Measurements from ENCODE around the gene CCS. TPM values are rescaled to one million over a fixed set of nuclear protein-coding genes. Genes with fewer than 3 reads are reported as not detected.
A peak's percentile ranks its signal among the peaks of the same experiment; 100 is the strongest.
"Not testable (repeated sequence)": the region's sequence is repeated elsewhere in the genome, so short reads cannot be mapped to it uniquely, and the experiment has no call there.

CCS gene, protein sequence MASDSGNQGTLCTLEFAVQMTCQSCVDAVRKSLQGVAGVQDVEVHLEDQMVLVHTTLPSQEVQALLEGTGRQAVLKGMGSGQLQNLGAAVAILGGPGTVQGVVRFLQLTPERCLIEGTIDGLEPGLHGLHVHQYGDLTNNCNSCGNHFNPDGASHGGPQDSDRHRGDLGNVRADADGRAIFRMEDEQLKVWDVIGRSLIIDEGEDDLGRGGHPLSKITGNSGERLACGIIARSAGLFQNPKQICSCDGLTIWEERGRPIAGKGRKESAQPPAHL
- total RNA-seq (10 to 100 TPM; 32.8 to 50.4 (median 40.8) TPM), polyA plus RNA-seq (100 to 1,000 TPM in 2 of 3 donors, 10 to 100 TPM in 1; 91.3 to 161 (median 145) TPM)
- long read RNA-seq, donor 1, transcript CCS-208 (8 exons, 1,430 nt): major isoform, 8 of 19 reads
- long read RNA-seq, donor 1, partial matches to known transcripts: 6 of 19 reads
- long read RNA-seq, donor 1, other reads (novel, unspliced or antisense): 0 of 19 reads
- long read RNA-seq, donor 2, transcript CCS-205 (7 exons, 1,196 nt): minor isoform, 5 of 26 reads
- long read RNA-seq, donor 2, transcript CCS-208 (8 exons, 1,430 nt): major isoform, 17 of 26 reads
- long read RNA-seq, donor 2, partial matches to known transcripts: 0 of 26 reads
- long read RNA-seq, donor 2, other reads (novel, unspliced or antisense): 0 of 26 reads

DNA sequence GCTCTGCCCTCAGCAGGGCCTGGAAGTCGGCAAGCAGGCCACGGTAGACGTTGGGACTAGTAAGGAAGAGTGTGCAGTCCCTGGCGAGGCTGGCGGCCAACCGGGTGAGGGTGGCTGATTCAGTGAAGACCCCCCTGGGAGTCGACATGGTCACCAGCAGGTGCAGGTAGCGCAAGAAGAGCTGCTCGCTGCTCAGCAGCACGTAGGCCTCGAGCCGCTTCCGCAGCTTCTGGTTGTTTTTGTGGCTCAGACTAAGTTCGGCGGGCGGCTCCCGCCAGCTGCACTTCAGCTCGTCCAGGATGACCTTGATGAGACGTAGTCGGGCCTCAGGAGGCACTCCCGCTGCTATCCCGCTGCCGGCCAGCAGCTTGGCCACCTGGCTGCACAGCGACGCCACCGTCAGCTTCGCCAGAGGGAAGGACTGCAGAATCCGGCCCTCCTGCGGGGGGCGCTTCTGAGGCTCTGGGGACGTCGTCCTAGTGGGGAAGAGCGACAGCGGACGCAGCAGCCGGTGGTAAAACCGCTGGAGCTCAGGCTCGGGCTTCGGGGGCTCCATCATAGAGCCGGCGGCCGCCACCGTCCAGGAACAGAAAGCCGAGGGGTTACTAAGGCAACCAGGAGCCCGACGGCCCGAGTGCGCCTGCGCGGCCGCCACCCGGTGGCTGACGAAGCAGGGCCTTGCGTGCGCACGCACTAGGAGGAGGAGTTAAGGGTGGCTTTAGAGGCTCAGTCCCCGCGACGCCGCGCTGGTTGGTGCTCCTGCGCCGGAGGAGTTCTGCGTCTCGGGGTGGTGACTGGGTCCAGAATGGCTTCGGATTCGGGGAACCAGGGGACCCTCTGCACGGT lies at the start of gene CCS, which contains the start of gene CCDC87:
Gene CCS (plus strand): TSS at position 729 of the 846 bp plus-strand sequence. CDS start 77 bp downstream, at position 806.
Gene CCDC87 (minus strand): TSS at position 607 of the 846 bp plus-strand sequence. CDS start 48 bp downstream, at position 559.
- Histone ChIP-seq H3K27me3 (replicated peaks in 1 of 7) (no peaks in the 10 kb centered on the region), H3K36me3 (no peaks in the 10 kb centered on the region), H3K27ac (peak within 1 kb of the TSS; percentile 68 to 92 (median 88)), H3K4me1 (peaks cover 18 to 45% (median 40%) of the 10 kb centered on the region in 6 donors), H3K9me3 (no peaks in the 10 kb centered on the region), H3K4me3 (peak within 1 kb of the TSS; percentile 55 to 87 (median 62))
- 0 to 15% (median 15%) methylated on average over 27 to 68 of the region's 68 CpGs for WGBS, 5 donors
- intact Hi-C loops (cut with DNase I; ENCODE audit: low total_unique reads): no loop called here
- peak; percentile 100 for DNase-seq
- peak; percentile 57 to 89 (median 68) for TF ChIP-seq CTCF (IDR thresholded peaks at IDR 0.05 in 8 of 11, conservative IDR thresholded peaks at IDR 0.05 in 3 of 11)
- peak in 2 of 3 donors; percentile 72 to 92 for TF ChIP-seq POLR2A (IDR thresholded peaks at IDR 0.05)
- peak; percentile 97 to 99 (median 99) for TF ChIP-seq POLR2AphosphoS5 (IDR thresholded peaks at IDR 0.05)

GRCh38 chr11:66543263-66544107 lies 49.5 kb upstream of the CCS start:
- WGBS, 5 donors: 18 to 38% (median 26%) methylated on average over 19 to 26 of the region's 26 CpGs
- peaks cover 0 to 8% (median 0%) of the 10 kb centered on the region in 7 donors for H3K27me3 ChIP-seq (replicated peaks in 1 of 7)
- intact Hi-C loops (cut with DNase I; ENCODE audit: low total_unique reads): no loop called here
- H3K9me3 ChIP-seq: no peaks in the 10 kb centered on the region
- peaks cover 25 to 59% (median 44%) of the 10 kb centered on the region in 6 donors for H3K4me1 ChIP-seq
- TF ChIP-seq POLR2AphosphoS5 (IDR thresholded peaks at IDR 0.05): peak; percentile 84 to 89 (median 85)
- TF ChIP-seq CTCF (IDR thresholded peaks at IDR 0.05 in 8 of 11, conservative IDR thresholded peaks at IDR 0.05 in 3 of 11): peak in 10 of 11 experiments; percentile 50 to 77 (median 69)
- TF ChIP-seq POLR2A (IDR thresholded peaks at IDR 0.05): no peak
- H3K27ac ChIP-seq: peak overlapping the region; percentile 76 to 92 (median 86)
- H3K4me3 ChIP-seq: peak overlapping the region in 6 of 8 donors; percentile 2 to 88 (median 20)
- peak; percentile 95 for DNase-seq
- H3K36me3 ChIP-seq: peaks cover 0 to 50% (median 41%) of the 10 kb centered on the region in 6 donors

DNA sequence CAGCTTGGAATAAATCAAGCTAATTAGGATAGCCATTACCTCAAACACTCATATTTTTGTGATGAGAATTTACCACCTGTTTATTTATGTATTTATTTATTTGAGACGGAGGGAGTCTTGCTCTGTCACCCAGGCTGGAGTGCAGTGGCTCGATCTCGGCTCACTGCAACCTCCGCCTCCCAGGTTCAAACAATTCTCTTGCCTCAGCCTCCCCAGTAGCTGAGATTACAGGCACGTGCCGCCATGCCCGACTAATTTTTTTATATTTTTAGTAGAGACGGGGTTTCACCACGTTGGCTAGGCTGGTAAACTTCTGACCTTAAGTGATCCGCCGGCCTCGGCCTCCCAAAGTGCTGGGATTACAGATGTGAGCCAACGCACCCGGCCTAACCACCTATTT lies 48.0 kb upstream of the CCS start:
- peaks cover 25 to 59% (median 44%) of the 10 kb centered on the region in 6 donors for H3K4me1 ChIP-seq
- intact Hi-C loops (cut with DNase I; ENCODE audit: low total_unique reads); DNase-seq; H3K9me3 ChIP-seq; H3K27me3 ChIP-seq (replicated peaks in 1 of 7): not testable (repeated sequence)
- H3K27ac ChIP-seq: peak overlapping the region in 7 of 8 donors; percentile 79 to 92 (median 87)
- peak overlapping the region; percentile 75 to 95 (median 87) for H3K4me3 ChIP-seq
- H3K36me3 ChIP-seq: peaks cover 0 to 35% (median 26%) of the 10 kb centered on the region in 6 donors
- 50 to 71% (median 60%) methylated on average over 14 of the region's 14 CpGs for WGBS, 5 donors

All from spleen (tissue), 13 donors.